Neuronal stem cell (in vitro differentiated cells): ENCODE measurements around the gene ARFGEF2.

Source experiments
- DNase-seq: peaks from one replicate; pipeline ENCODE4 v3.0.0-alpha.2; 2013; ENCODE audit warnings: low spot score
- H2AFZ ChIP-seq: one replicate; pipeline ENCODE4 v1.6.1; 2013; ENCODE audit warnings: mild to moderate bottlenecking, low read length, inconsistent platforms
- H2AK5ac ChIP-seq: 2 replicates; pipeline ENCODE4 v1.6.1; 2013; ENCODE audit warnings: low read depth, mild to moderate bottlenecking, inconsistent platforms, low read length, moderate library complexity, mixed read lengths
- H2BK120ac ChIP-seq: 2 replicates; pipeline ENCODE4 v1.6.1; 2013; ENCODE audit warnings: low read depth, mild to moderate bottlenecking, inconsistent platforms, low read length, moderate library complexity, mixed read lengths
- H2BK12ac ChIP-seq: one replicate; pipeline ENCODE4 v1.6.1; 2013; ENCODE audit warnings: low read length, inconsistent platforms
- H2BK15ac ChIP-seq: 2 replicates; pipeline ENCODE4 v1.6.1; 2013; ENCODE audit warnings: mild to moderate bottlenecking, low read length, inconsistent platforms, mixed read lengths
- H2BK5ac ChIP-seq: one replicate; pipeline ENCODE4 v1.6.1; 2013; ENCODE audit warnings: inconsistent platforms, mild to moderate bottlenecking, low read length, moderate library complexity
- H3K14ac ChIP-seq: one replicate; pipeline ENCODE4 v1.6.1; 2013; ENCODE audit warnings: low read length, inconsistent platforms
- H3K18ac ChIP-seq: 2 replicates; pipeline ENCODE4 v1.6.1; 2013; ENCODE audit warnings: low read length, inconsistent platforms
- H3K23ac ChIP-seq: 2 replicates; pipeline ENCODE4 v1.6.1; 2013; ENCODE audit warnings: low read depth, mild to moderate bottlenecking, mixed read lengths, low read length, inconsistent platforms; ENCODE audit not compliant: poor library complexity
- H3K27ac ChIP-seq: replicated peaks from 3 replicates; pipeline ENCODE4 v1.5.1; 2013; ENCODE audit warnings: low read length, inconsistent platforms
- H3K27me3 ChIP-seq, 3 experiments: 2 replicates each; pipeline ENCODE4 v1.6.1; 2013; ENCODE audit warnings: low read length in 3 of 3, mild to moderate bottlenecking in 2 of 3, inconsistent platforms in 1 of 3, low read depth in 1 of 3, mixed read lengths in 1 of 3, moderate library complexity in 1 of 3; ENCODE audit not compliant: control insufficient read depth in 3 of 3, insufficient read depth in 3 of 3
- H3K36me3 ChIP-seq, 2 donors: replicated peaks in 1 of 2; 2 replicates each; pipeline ENCODE4 v1.6.1; 2013; ENCODE audit warnings: low read length in 2 of 2; ENCODE audit not compliant: control insufficient read depth in 2 of 2, insufficient read depth in 2 of 2
- H3K4ac ChIP-seq: 2 replicates; pipeline ENCODE4 v1.6.1; 2013; ENCODE audit warnings: inconsistent platforms, mild to moderate bottlenecking, low read length, moderate library complexity
- H3K4me1 ChIP-seq, 2 donors: 1 replicate in 1 of 2; 2 replicates in 1 of 2; pipeline ENCODE4 v1.6.1; 2013; ENCODE audit warnings: low read length in 2 of 2, low read depth in 1 of 2; ENCODE audit not compliant: control insufficient read depth in 2 of 2, insufficient read depth in 1 of 2
- H3K4me2 ChIP-seq: one replicate; pipeline ENCODE4 v1.6.1; 2013; ENCODE audit warnings: mild to moderate bottlenecking, low read length, inconsistent platforms; ENCODE audit not compliant: insufficient read depth, poor library complexity, severe bottlenecking
- H3K4me3 ChIP-seq, 2 donors: 2 replicates each; pipeline ENCODE4 v1.5.1; 2013; ENCODE audit warnings: low read length in 2 of 2, mild to moderate bottlenecking in 2 of 2, inconsistent platforms in 1 of 2, moderate library complexity in 1 of 2
- H3K79me1 ChIP-seq: one replicate; pipeline ENCODE4 v1.6.1; 2013; ENCODE audit warnings: low read depth, mild to moderate bottlenecking, inconsistent platforms, low read length, moderate library complexity
- H3K9ac ChIP-seq: one replicate; pipeline ENCODE4 v1.6.1; 2013; ENCODE audit warnings: mild to moderate bottlenecking, low read depth, low read length, inconsistent platforms; ENCODE audit not compliant: poor library complexity
- H3K9me3 ChIP-seq, 2 donors: replicated peaks in 1 of 2; 2 replicates each; pipeline versions ENCODE3 to v1.6.1; 2013; ENCODE audit warnings: low read length in 2 of 2, mild to moderate bottlenecking in 2 of 2, inconsistent platforms in 1 of 2, low read depth in 1 of 2, mixed read lengths in 1 of 2, moderate library complexity in 1 of 2; ENCODE audit not compliant: control insufficient read depth in 2 of 2, insufficient read depth in 1 of 2
- H4K8ac ChIP-seq: one replicate; pipeline ENCODE4 v1.6.1; 2013; ENCODE audit warnings: low read depth, mild to moderate bottlenecking, inconsistent platforms, low read length, moderate library complexity
- H4K91ac ChIP-seq: one replicate; pipeline ENCODE4 v1.6.1; 2013; ENCODE audit warnings: low read length, low read depth, mild to moderate bottlenecking, inconsistent platforms; ENCODE audit not compliant: poor library complexity
- WGBS, 2 donors: extraction: QIAGEN DNeasy Blood & Tissue Kit; methylation state at CpG; one replicate each; pipeline ENCODE4 v1.1.7; 2013; ENCODE audit warnings: missing lambda C conversion rate in 2 of 2, mixed read lengths in 1 of 2; ENCODE audit not compliant: insufficient read length in 2 of 2, insufficient replicate concordance in 1 of 2; ENCODE audit errors: extremely low coverage in 2 of 2; 5-methylcytosine and 5-hydroxymethylcytosine counted together

Gene ARFGEF2

GRCh38 chr20:49046087-49046900 lies 124.8 kb downstream of the ARFGEF2 start, which contains the start of gene CSE1L:
Gene CSE1L (plus strand): TSS chr20:49046312. CDS start chr20:49058464, 12,152 bp downstream.
- WGBS, 2 donors: no CpG with 5 or more reads among the region's 80 CpGs
- Histone ChIP-seq H3K9ac (peak within 1 kb of the TSS; percentile 100), H2BK5ac (peak within 1 kb of the TSS; percentile 99), H3K27ac (peak within 1 kb of the TSS; percentile 87), H2BK15ac (peak within 1 kb of the TSS; percentile 100), H3K4me2 (peak within 1 kb of the TSS; percentile 71), H4K8ac (peak within 1 kb of the TSS; percentile 92), H3K18ac (peak within 1 kb of the TSS; percentile 100), H3K79me1 (peaks cover 3% of the 10 kb centered on the region), H2AK5ac (peak within 1 kb of the TSS; percentile 99), H3K14ac (peak within 1 kb of the TSS; percentile 99), H3K4me1 (peaks cover 6 to 11% of the 10 kb centered on the region in 2 donors), H2AFZ (peak within 1 kb of the TSS; percentile 92), H3K4me3 (peak within 1 kb of the TSS; percentile 85 to 96), H2BK12ac (peak within 1 kb of the TSS; percentile 58), H4K91ac (peak within 1 kb of the TSS; percentile 99), H3K9me3 (peaks cover 0 to 27% of the 10 kb centered on the region in 2 donors), H3K27me3 (no peaks in the 10 kb centered on the region), H2BK120ac (peak within 1 kb of the TSS; percentile 97), H3K23ac (peak within 1 kb of the TSS; percentile 100), H3K36me3 (peaks cover 3 to 36% of the 10 kb centered on the region in 2 donors), H3K4ac (peak within 1 kb of the TSS; percentile 100)
- peak; percentile 95 for DNase-seq

DNA sequence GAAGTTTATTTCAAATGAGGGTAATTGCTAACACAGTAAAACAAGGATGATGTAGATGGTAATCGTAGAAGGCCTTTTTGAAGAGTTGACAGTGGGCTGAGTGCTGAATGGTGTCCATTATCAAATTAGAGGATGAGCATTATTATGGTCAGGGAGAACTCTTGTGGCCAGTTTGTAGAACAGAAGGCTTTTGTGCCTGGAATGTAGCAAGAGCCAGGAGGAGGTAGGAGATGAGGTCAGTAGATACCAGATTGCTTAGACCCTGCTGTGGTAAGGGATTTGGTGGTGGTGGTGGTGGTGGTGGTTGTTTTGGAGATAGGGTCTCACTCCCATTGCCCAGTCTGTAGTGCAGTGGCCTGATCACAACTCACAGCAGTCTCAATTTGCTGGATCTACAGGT lies 130.8 kb downstream of the ARFGEF2 start:
- Histone ChIP-seq H3K4me3 (no peak overlapping the region), H3K4me2 (no peak overlapping the region), H3K27me3 (no peaks in the 10 kb centered on the region), H3K27ac (no peak overlapping the region), H2BK120ac (no peak overlapping the region), H3K9me3 (peaks cover 0 to 38% of the 10 kb centered on the region in 2 donors), H3K18ac (no peak overlapping the region), H2AK5ac (no peak overlapping the region), H3K9ac (no peak overlapping the region), H3K4me1 (peaks cover 2 to 8% of the 10 kb centered on the region in 2 donors), H3K23ac (no peak overlapping the region), H3K4ac (no peak overlapping the region), H2AFZ (no peak overlapping the region), H4K8ac (no peak overlapping the region), H2BK15ac (no peak overlapping the region), H3K36me3 (peaks cover 9 to 95% of the 10 kb centered on the region in 2 donors), H2BK12ac (no peak overlapping the region), H3K79me1 (no peaks in the 10 kb centered on the region), H2BK5ac (no peak overlapping the region), H3K14ac (no peak overlapping the region), H4K91ac (no peak overlapping the region)
- DNase-seq: no peak
- WGBS, 2 donors: no CpG with 5 or more reads among the region's 1 CpG

DNA sequence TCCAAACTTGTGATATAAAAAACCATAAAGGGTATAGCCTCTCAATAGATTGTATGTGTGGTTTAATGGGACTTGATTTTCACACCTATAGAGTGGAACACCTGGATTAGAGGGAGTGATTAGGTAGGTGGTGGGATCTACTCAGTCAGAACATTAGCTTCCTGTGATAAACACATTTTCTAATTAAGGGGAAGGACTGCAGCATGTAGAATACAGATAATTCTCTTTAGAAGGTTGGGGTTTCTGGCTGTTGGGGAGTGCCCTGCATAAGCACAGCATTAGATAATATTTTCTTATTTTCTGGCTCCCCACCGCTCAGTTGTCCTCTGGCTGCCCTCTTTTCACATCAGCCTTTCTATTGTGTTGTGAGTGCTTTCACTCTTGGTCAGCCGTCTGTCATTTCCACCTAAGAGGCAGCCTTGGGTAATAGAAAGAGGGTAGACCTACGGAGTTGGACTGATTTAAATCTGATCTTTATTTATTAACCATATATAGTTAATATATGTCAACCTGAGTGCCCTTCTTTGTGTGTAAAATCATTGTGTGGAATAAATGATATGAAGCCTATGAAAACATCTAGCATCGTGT lies 132.6 kb downstream of the ARFGEF2 start:
- H2AFZ ChIP-seq: no peak overlapping the region
- H2BK120ac ChIP-seq: no peak overlapping the region
- H4K91ac ChIP-seq: no peak overlapping the region
- peaks cover 8 to 95% of the 10 kb centered on the region in 2 donors for H3K36me3 ChIP-seq
- H3K4me3 ChIP-seq: no peak overlapping the region
- H2BK15ac ChIP-seq: no peak overlapping the region
- H3K27ac ChIP-seq: no peak overlapping the region
- H3K14ac ChIP-seq: no peak overlapping the region
- H3K4me2 ChIP-seq: no peak overlapping the region
- no peak overlapping the region for H2BK5ac ChIP-seq
- H3K79me1 ChIP-seq: no peaks in the 10 kb centered on the region
- no peak overlapping the region for H2BK12ac ChIP-seq
- H3K4ac ChIP-seq: no peak overlapping the region
- no peaks in the 10 kb centered on the region for H3K4me1 ChIP-seq
- H3K18ac ChIP-seq: no peak overlapping the region
- H2AK5ac ChIP-seq: no peak overlapping the region
- H3K23ac ChIP-seq: no peak overlapping the region
- H3K9ac ChIP-seq: no peak overlapping the region
- no CpG with 5 or more reads among the region's 4 CpGs for WGBS, 2 donors
- no peak overlapping the region for H4K8ac ChIP-seq
- H3K27me3 ChIP-seq: no peaks in the 10 kb centered on the region
- peaks cover 0 to 24% of the 10 kb centered on the region in 2 donors for H3K9me3 ChIP-seq
- DNase-seq: no peak

DNA sequence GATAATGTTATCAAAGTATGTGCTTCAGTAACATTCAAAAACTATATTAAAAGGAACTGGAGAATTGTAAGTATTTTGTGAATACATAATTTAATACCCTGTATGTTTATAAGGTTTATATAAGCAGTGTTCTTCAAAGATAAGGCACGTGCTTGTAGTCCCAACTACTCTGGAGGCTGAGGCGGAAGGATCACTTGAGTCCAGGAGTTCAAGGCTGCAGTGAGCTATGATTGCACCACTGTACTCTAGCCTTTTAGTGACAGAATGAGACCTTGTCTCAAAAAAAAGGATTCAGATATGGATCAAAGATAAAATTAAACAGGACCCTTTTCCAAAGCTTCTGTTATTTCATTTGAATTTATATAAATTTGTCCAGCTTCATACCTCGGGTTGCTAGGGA lies 141.8 kb downstream of the ARFGEF2 start:
- H2AFZ ChIP-seq: no peak overlapping the region
- no peak overlapping the region for H3K4ac ChIP-seq
- H3K27me3 ChIP-seq: no peaks in the 10 kb centered on the region
- no CpG with 5 or more reads among the region's 3 CpGs for WGBS, 2 donors
- no peak overlapping the region for H3K9ac ChIP-seq
- no peaks in the 10 kb centered on the region for H3K4me1 ChIP-seq
- H4K8ac ChIP-seq: no peak overlapping the region
- H2AK5ac ChIP-seq: no peak overlapping the region
- no peak for DNase-seq
- H3K36me3 ChIP-seq: peaks cover 29 to 95% of the 10 kb centered on the region in 2 donors
- H3K4me3 ChIP-seq: no peak overlapping the region
- H3K79me1 ChIP-seq: no peaks in the 10 kb centered on the region
- no peak overlapping the region for H2BK15ac ChIP-seq
- no peak overlapping the region for H4K91ac ChIP-seq
- no peak overlapping the region for H2BK5ac ChIP-seq
- no peak overlapping the region for H3K14ac ChIP-seq
- no peak overlapping the region for H2BK12ac ChIP-seq
- no peak overlapping the region for H3K23ac ChIP-seq
- no peak overlapping the region for H3K27ac ChIP-seq
- no peak overlapping the region for H2BK120ac ChIP-seq
- H3K18ac ChIP-seq: no peak overlapping the region
- H3K9me3 ChIP-seq: no peaks in the 10 kb centered on the region
- no peak overlapping the region for H3K4me2 ChIP-seq
